ENCODE measurements around the gene ACOXL. TPM values are rescaled to one million over a fixed set of nuclear protein-coding genes. Genes with fewer than 3 reads are reported as not detected.

Gene ACOXL
- total and polyA plus RNA-seq, 5 donors from 2014 or later: 0.17 TPM; not detected in 4

DNA sequence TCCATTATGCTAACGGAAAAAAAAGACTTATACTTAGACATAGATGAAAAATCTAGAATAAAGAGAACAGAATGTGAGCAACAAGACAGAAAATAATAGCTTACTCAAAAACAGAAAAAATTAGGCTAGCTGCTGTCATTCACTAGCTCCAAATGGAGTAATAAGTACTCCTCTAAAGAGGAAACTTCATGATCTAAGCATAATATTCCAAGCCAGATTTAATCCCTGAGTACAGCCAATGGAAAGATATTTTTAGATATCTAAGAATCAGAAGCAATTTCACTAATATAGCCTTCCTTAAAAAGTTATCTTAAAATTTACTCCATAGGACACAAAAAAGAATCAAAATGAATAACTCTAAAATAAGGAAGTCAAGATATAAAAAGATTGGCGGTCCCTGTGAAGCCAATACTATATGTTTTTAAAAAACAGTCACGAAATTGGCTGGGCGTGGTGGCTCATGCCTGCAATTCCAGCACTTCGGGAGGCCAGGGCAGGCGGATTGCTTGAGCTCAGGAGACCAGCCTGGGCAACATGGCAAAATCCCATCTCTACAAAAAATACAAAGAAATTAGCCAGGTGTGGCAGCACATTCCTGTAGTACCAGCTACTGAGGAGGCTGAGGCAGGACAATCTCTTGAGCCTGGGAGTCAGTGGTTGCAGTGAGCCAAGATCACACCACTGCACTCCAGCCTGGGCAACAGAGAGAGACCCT is 265.1 kb downstream of the ACOXL start:
- H3K9me3 ChIP-seq (ENCODE audit: control insufficient read depth in 2 of 2, low read length in 2 of 2): no peaks in the 10 kb centered on the region
- H3K27ac ChIP-seq (ENCODE audit: insufficient read depth, low read length, poor library complexity, severe bottlenecking): no peak overlapping the region
- no peaks in the 10 kb centered on the region for H3K36me3 ChIP-seq (ENCODE audit: control insufficient read depth, insufficient read depth, low read length)
- Mint-ChIP-seq H3K4me3 (no peak overlapping the region), H3K4me1 (peaks cover 5 to 18% (median 9%) of the 10 kb centered on the region in 4 donors), H3K27ac (no peak overlapping the region), H3K27me3 (peaks cover 38% of the 10 kb centered on the region), H3K36me3 (no peaks in the 10 kb centered on the region), H3K9me3 (peaks cover 0 to 7% (median 0%) of the 10 kb centered on the region in 7 donors)
- H3K4me3 ChIP-seq (ENCODE audit: low read depth, low read length): no peak overlapping the region
- peaks cover 11% of the 10 kb centered on the region for H3K4me1 ChIP-seq (ENCODE audit: control insufficient read depth, insufficient read depth, low read length, poor library complexity, severe bottlenecking)
- ATAC-seq (ENCODE audit: low read depth in 2 of 2): no peak
- peaks cover 26% of the 10 kb centered on the region for H3K27me3 ChIP-seq (ENCODE audit: control insufficient read depth, insufficient read depth, low read length)
- no peak for DNase-seq

- ATAC-seq (ENCODE audit: low read depth in 2 of 2): no peak
- no peaks in the 10 kb centered on the region for H3K36me3 Mint-ChIP-seq
Observed at GRCh38 chr2:110998311-110998710, 265.9 kb downstream of the ACOXL start.

GRCh38 chr2:110999626-111000025 is 267.3 kb downstream of the ACOXL start:
- peaks cover 0 to 2% (median under 1%) of the 10 kb centered on the region in 4 donors for H3K4me1 Mint-ChIP-seq
- no peak for DNase-seq
- peaks cover 28% of the 10 kb centered on the region for H3K27me3 Mint-ChIP-seq
- no peak overlapping the region for H3K4me3 Mint-ChIP-seq
- H3K27ac Mint-ChIP-seq: no peak overlapping the region
- no peaks in the 10 kb centered on the region for H3K36me3 Mint-ChIP-seq
- H3K36me3 ChIP-seq (ENCODE audit: control insufficient read depth, insufficient read depth, low read length): no peaks in the 10 kb centered on the region
- peaks cover 2% of the 10 kb centered on the region for H3K4me1 ChIP-seq (ENCODE audit: control insufficient read depth, insufficient read depth, low read length, poor library complexity, severe bottlenecking)
- no peak overlapping the region for H3K4me3 ChIP-seq (ENCODE audit: low read depth, low read length)
- no peak for ATAC-seq (ENCODE audit: low read depth in 2 of 2)
- peaks cover 0 to 7% (median 0%) of the 10 kb centered on the region in 7 donors for H3K9me3 Mint-ChIP-seq
- H3K27ac ChIP-seq (ENCODE audit: insufficient read depth, low read length, poor library complexity, severe bottlenecking): no peak overlapping the region
- H3K9me3 ChIP-seq (ENCODE audit: control insufficient read depth in 2 of 2, low read length in 2 of 2): no peaks in the 10 kb centered on the region
- H3K27me3 ChIP-seq (ENCODE audit: control insufficient read depth, insufficient read depth, low read length): peaks cover 25% of the 10 kb centered on the region

More at GRCh38 chr2:110998311-110998710, 265.9 kb downstream of the ACOXL start:
- Histone ChIP-seq H3K9me3 (ENCODE audit: control insufficient read depth in 2 of 2, low read length in 2 of 2) (no peaks in the 10 kb centered on the region), H3K27me3 (ENCODE audit: control insufficient read depth, insufficient read depth, low read length) (peaks cover 24% of the 10 kb centered on the region), H3K4me1 (ENCODE audit: control insufficient read depth, insufficient read depth, low read length, poor library complexity, severe bottlenecking) (peaks cover 11% of the 10 kb centered on the region), H3K36me3 (ENCODE audit: control insufficient read depth, insufficient read depth, low read length) (no peaks in the 10 kb centered on the region), H3K27ac (ENCODE audit: insufficient read depth, low read length, poor library complexity, severe bottlenecking) (no peak overlapping the region), H3K4me3 (ENCODE audit: low read depth, low read length) (no peak overlapping the region)
- peaks cover 32% of the 10 kb centered on the region for H3K27me3 Mint-ChIP-seq
- DNase-seq: no peak
- H3K9me3 Mint-ChIP-seq: peaks cover 0 to 7% (median 0%) of the 10 kb centered on the region in 7 donors
- no peak overlapping the region for H3K27ac Mint-ChIP-seq
- peaks cover 5 to 13% (median 8%) of the 10 kb centered on the region in 4 donors for H3K4me1 Mint-ChIP-seq
- no peak overlapping the region for H3K4me3 Mint-ChIP-seq

GRCh38 chr2:111005307-111005706 is 272.9 kb downstream of the ACOXL start:
- H3K4me3 Mint-ChIP-seq: no peak overlapping the region
- H3K9me3 Mint-ChIP-seq: peaks cover 0 to 12% (median 0%) of the 10 kb centered on the region in 7 donors
- no peak overlapping the region for H3K27ac Mint-ChIP-seq
- no peak for DNase-seq
- no peaks in the 10 kb centered on the region for H3K4me1 ChIP-seq (ENCODE audit: control insufficient read depth, insufficient read depth, low read length, poor library complexity, severe bottlenecking)
- no peak for ATAC-seq (ENCODE audit: low read depth in 2 of 2)
- H3K27me3 ChIP-seq (ENCODE audit: control insufficient read depth, insufficient read depth, low read length): peaks cover 15% of the 10 kb centered on the region
- H3K9me3 ChIP-seq (ENCODE audit: control insufficient read depth in 2 of 2, low read length in 2 of 2): no peaks in the 10 kb centered on the region
- peaks cover 0 to 10% (median 3%) of the 10 kb centered on the region in 4 donors for H3K4me1 Mint-ChIP-seq
- H3K36me3 Mint-ChIP-seq: no peaks in the 10 kb centered on the region
- no peak overlapping the region for H3K4me3 ChIP-seq (ENCODE audit: low read depth, low read length)
- no peaks in the 10 kb centered on the region for H3K36me3 ChIP-seq (ENCODE audit: control insufficient read depth, insufficient read depth, low read length)
- no peak overlapping the region for H3K27ac ChIP-seq (ENCODE audit: insufficient read depth, low read length, poor library complexity, severe bottlenecking)
- peaks cover 38% of the 10 kb centered on the region for H3K27me3 Mint-ChIP-seq

DNA sequence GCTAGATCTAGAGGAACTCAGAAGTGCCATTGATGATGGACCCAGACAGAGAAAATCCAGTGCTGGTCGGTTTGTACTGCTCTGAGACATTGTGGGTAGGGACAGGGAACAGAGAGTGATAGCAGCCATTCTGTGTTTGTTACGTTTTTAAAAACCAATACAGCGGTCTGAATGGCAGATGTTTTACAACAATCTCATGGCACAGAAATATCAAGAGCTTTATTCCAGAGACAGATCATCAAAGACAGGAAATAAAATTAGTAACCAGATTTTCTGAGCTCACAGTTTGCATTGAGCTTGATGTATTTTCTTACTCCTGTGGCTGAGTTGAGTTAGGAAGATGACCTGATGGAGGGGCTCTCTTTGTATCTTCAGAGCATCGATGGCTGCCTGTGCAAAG is 273.4 kb downstream of the ACOXL start:
- no peaks in the 10 kb centered on the region for H3K4me1 ChIP-seq (ENCODE audit: control insufficient read depth, insufficient read depth, low read length, poor library complexity, severe bottlenecking)
- no peaks in the 10 kb centered on the region for H3K9me3 ChIP-seq (ENCODE audit: control insufficient read depth in 2 of 2, low read length in 2 of 2)
- H3K9me3 Mint-ChIP-seq: peaks cover 0 to 12% (median 0%) of the 10 kb centered on the region in 7 donors
- H3K27me3 Mint-ChIP-seq: peaks cover 42% of the 10 kb centered on the region
- DNase-seq (no peak), ATAC-seq (ENCODE audit: low read depth in 2 of 2) (no peak)
- H3K36me3 ChIP-seq (ENCODE audit: control insufficient read depth, insufficient read depth, low read length): no peaks in the 10 kb centered on the region
- H3K4me3 Mint-ChIP-seq: no peak overlapping the region
- no peaks in the 10 kb centered on the region for H3K36me3 Mint-ChIP-seq
- H3K4me1 Mint-ChIP-seq: peaks cover 0 to 10% (median 3%) of the 10 kb centered on the region in 4 donors
- H3K4me3 ChIP-seq (ENCODE audit: low read depth, low read length): no peak overlapping the region
- no peak overlapping the region for H3K27ac ChIP-seq (ENCODE audit: insufficient read depth, low read length, poor library complexity, severe bottlenecking)
- H3K27ac Mint-ChIP-seq: no peak overlapping the region
- H3K27me3 ChIP-seq (ENCODE audit: control insufficient read depth, insufficient read depth, low read length): peaks cover 18% of the 10 kb centered on the region

GRCh38 chr2:111007757-111008688 is 275.6 kb downstream of the ACOXL start:
- Mint-ChIP-seq H3K36me3 (no peaks in the 10 kb centered on the region), H3K4me3 (no peak overlapping the region), H3K27me3 (peaks cover 56% of the 10 kb centered on the region), H3K27ac (no peak overlapping the region), H3K4me1 (peaks cover 0 to 10% (median 3%) of the 10 kb centered on the region in 4 donors), H3K9me3 (peaks cover 0 to 11% (median 4%) of the 10 kb centered on the region in 7 donors)
- H3K27ac ChIP-seq (ENCODE audit: insufficient read depth, low read length, poor library complexity, severe bottlenecking): no peak overlapping the region
- ATAC-seq (ENCODE audit: low read depth in 2 of 2): no peak
- peaks cover 27% of the 10 kb centered on the region for H3K27me3 ChIP-seq (ENCODE audit: control insufficient read depth, insufficient read depth, low read length)
- no peak overlapping the region for H3K4me3 ChIP-seq (ENCODE audit: low read depth, low read length)
- peaks cover 0 to 5% of the 10 kb centered on the region in 2 experiments for H3K9me3 ChIP-seq (ENCODE audit: control insufficient read depth in 2 of 2, low read length in 2 of 2)
- no peak for DNase-seq
- no peaks in the 10 kb centered on the region for H3K36me3 ChIP-seq (ENCODE audit: control insufficient read depth, insufficient read depth, low read length)
- no peaks in the 10 kb centered on the region for H3K4me1 ChIP-seq (ENCODE audit: control insufficient read depth, insufficient read depth, low read length, poor library complexity, severe bottlenecking)

DNA sequence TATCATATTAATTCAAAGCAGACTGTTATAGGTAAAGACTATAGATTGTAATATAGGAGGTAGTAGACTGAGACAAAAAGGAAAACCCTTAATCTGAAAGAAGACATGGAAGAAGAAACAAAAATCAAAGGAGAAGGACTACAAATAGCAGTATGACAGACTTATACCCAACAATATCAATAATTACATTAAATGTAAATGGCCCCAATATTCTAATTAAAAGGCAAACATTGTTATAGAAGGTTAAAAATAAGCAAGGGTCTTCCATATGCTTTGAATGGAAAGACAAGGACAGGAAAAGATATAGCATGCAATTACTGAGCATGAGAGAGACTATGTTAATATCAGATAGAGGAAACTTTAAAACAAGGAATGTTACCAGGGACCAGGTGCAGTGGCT is 278.8 kb downstream of the ACOXL start:
- Histone ChIP-seq H3K27ac (ENCODE audit: insufficient read depth, low read length, poor library complexity, severe bottlenecking) (no peak overlapping the region), H3K4me3 (ENCODE audit: low read depth, low read length) (no peak overlapping the region), H3K9me3 (ENCODE audit: control insufficient read depth in 2 of 2, low read length in 2 of 2) (peaks cover 0 to 5% of the 10 kb centered on the region in 2 experiments), H3K27me3 (ENCODE audit: control insufficient read depth, insufficient read depth, low read length) (peaks cover 23% of the 10 kb centered on the region), H3K4me1 (ENCODE audit: control insufficient read depth, insufficient read depth, low read length, poor library complexity, severe bottlenecking) (no peaks in the 10 kb centered on the region), H3K36me3 (ENCODE audit: control insufficient read depth, insufficient read depth, low read length) (no peaks in the 10 kb centered on the region)
- Mint-ChIP-seq H3K4me3 (no peak overlapping the region), H3K36me3 (no peaks in the 10 kb centered on the region), H3K27ac (no peak overlapping the region), H3K4me1 (no peaks in the 10 kb centered on the region), H3K27me3 (peaks cover 61% of the 10 kb centered on the region), H3K9me3 (peaks cover 1 to 14% (median 8%) of the 10 kb centered on the region in 7 donors)
- DNase-seq: no peak
- ATAC-seq (ENCODE audit: low read depth in 2 of 2): no peak
